Activated T-cell treated with anti-CD3 and anti-CD28 coated beads, Interleukin-2, amount 50 U/mL, for 72 hours (primary cell): ENCODE measurements around the gene PRMT6. TPM values are rescaled to one million over a fixed set of nuclear protein-coding genes. Genes with fewer than 3 reads are reported as not detected.
A peak's percentile ranks its signal among the peaks of the same experiment; 100 is the strongest.
"Not testable (repeated sequence)": the region's sequence is repeated elsewhere in the genome, so short reads cannot be mapped to it uniquely, and the experiment has no call there.

Source experiments
- ATAC-seq, 2 donors: fragments of 150-1000 bp; cut with Tn5 transposase; replicated peaks in 1 of 2; 2 replicates each; pipeline ENCODE4 v1.10.0; 2021; ENCODE audit warnings: moderate library complexity in 2 of 2, mild to moderate bottlenecking in 1 of 2
- DNase-seq, 2 donors: peaks; one replicate each; pipeline ENCODE4 v3.0.0; 2021 to 2022; ENCODE audit warnings: mixed read lengths in 1 of 2
- H3K27ac Mint-ChIP-seq: one replicate; pipeline ENCODE4 v1.8.0; 2022; ENCODE audit warnings: mild to moderate bottlenecking, moderate library complexity, mixed read lengths
- H3K27me3 Mint-ChIP-seq: one replicate; pipeline ENCODE4 v1.8.0; 2022; ENCODE audit warnings: low read depth, mixed read lengths
- H3K36me3 Mint-ChIP-seq, 2 donors: one replicate each; pipeline ENCODE4 v1.8.0; 2022; ENCODE audit warnings: mixed read lengths in 2 of 2, mild to moderate bottlenecking in 1 of 2; ENCODE audit not compliant: insufficient read depth in 2 of 2
- H3K4me1 Mint-ChIP-seq: one replicate; pipeline ENCODE4 v1.8.0; 2022; ENCODE audit warnings: low read depth, mixed read lengths
- H3K4me3 Mint-ChIP-seq, 2 donors: one replicate each; pipeline ENCODE4 v1.8.0; 2022; ENCODE audit warnings: mild to moderate bottlenecking in 2 of 2, mixed read lengths in 2 of 2, moderate library complexity in 2 of 2
- H3K9me3 Mint-ChIP-seq, 2 donors: one replicate each; pipeline ENCODE4 v1.8.0; 2022; ENCODE audit warnings: mixed read lengths in 2 of 2
- total RNA-seq, 2 donors: library from RNA; stranded (reverse); gene quantifications; one replicate each; pipeline ENCODE4 v1.2.3, GENCODE V29; 2022

Gene PRMT6
- 1 to 10 TPM; 7.1 to 7.8 TPM for total RNA-seq

GRCh38 chr1:107056426-107057196, at the start of gene PRMT6:
PRMT6 (plus strand) TSS chr1:107056674; CDS start chr1:107056716, 42 bp downstream.
- Mint-ChIP-seq H3K4me3 (peak within 1 kb of the TSS; percentile 98), H3K27ac (peak within 1 kb of the TSS; percentile 94), H3K4me1 (peaks cover 25% of the 10 kb centered on the region), H3K36me3 (peaks cover 2 to 5% of the 10 kb centered on the region in 2 donors), H3K27me3 (no peaks in the 10 kb centered on the region), H3K9me3 (peaks cover 0 to 1% of the 10 kb centered on the region in 2 donors)
- DNase-seq (peak; percentile 83 to 85), ATAC-seq (peak; percentile 92 to 93)

GRCh38 chr1:107009281-107009680, 47.2 kb upstream of the PRMT6 start:
- Mint-ChIP-seq H3K27ac (no peak overlapping the region), H3K27me3 (no peaks in the 10 kb centered on the region), H3K9me3 (no peaks in the 10 kb centered on the region), H3K4me1 (no peaks in the 10 kb centered on the region), H3K4me3 (no peak overlapping the region), H3K36me3 (no peaks in the 10 kb centered on the region)
- DNase-seq, result no peak
- no peak for ATAC-seq

GRCh38 chr1:107010582-107010981, 45.9 kb upstream of the PRMT6 start:
- Mint-ChIP-seq H3K36me3 (no peaks in the 10 kb centered on the region), H3K9me3 (no peaks in the 10 kb centered on the region), H3K27ac (no peak overlapping the region), H3K27me3 (no peaks in the 10 kb centered on the region), H3K4me1 (no peaks in the 10 kb centered on the region), H3K4me3 (no peak overlapping the region)
- no peak for ATAC-seq
- no peak for DNase-seq

- no peaks in the 10 kb centered on the region for H3K4me1 Mint-ChIP-seq
- H3K4me3 Mint-ChIP-seq, result no peak overlapping the region
- H3K27ac Mint-ChIP-seq, result no peak overlapping the region
- DNase-seq (no peak), ATAC-seq (no peak)
- H3K9me3 Mint-ChIP-seq, result no peaks in the 10 kb centered on the region
- no peaks in the 10 kb centered on the region for H3K27me3 Mint-ChIP-seq
- no peaks in the 10 kb centered on the region for H3K36me3 Mint-ChIP-seq
Measured at GRCh38 chr1:107016376-107016978, 40.0 kb upstream of the PRMT6 start.

DNA sequence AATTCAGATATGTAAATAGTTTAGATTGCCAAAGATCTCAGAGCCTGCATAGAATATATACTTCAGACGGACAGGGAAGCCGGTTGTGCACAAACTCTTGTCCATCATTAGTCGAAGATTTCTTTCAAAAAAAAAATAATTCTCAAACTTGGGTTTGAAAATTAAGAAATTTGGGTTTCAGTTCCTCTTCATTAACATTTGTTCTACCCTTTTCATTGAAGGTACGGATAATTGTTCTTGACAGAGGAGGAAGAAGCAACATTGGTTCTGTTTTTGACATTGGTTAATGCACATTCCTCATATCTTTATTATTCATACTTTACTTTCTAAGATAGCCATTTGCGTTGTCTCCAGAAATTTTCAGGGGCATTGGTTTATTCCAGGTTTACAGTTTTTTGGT, 38.0 kb upstream of the PRMT6 start:
- DNase-seq (no peak), ATAC-seq (no peak)
- Mint-ChIP-seq H3K27me3 (no peaks in the 10 kb centered on the region), H3K9me3 (no peaks in the 10 kb centered on the region), H3K36me3 (no peaks in the 10 kb centered on the region), H3K4me1 (no peaks in the 10 kb centered on the region), H3K4me3 (no peak overlapping the region), H3K27ac (no peak overlapping the region)

DNA sequence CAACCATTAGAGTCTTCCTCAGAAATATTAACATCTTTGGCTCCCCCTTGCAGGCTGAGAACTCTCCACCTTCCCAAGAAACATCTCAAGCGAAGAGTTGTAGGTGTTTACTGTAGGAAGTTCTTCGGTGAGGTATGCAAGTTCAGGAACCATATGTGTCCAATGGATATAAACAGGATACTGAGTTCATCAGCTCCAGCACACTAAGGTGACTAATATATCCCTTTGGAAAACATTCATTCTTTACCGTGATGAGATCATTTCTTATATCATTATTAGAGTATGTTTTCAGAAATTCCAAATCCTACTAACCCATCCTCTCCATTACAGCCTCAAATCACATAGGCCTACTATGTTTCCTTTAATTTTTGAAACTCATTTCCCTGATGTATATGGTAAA, 37.3 kb upstream of the PRMT6 start:
- H3K4me1 Mint-ChIP-seq, result no peaks in the 10 kb centered on the region
- no peak overlapping the region for H3K27ac Mint-ChIP-seq
- H3K4me3 Mint-ChIP-seq, result no peak overlapping the region
- ATAC-seq (no peak), DNase-seq (no peak)
- no peaks in the 10 kb centered on the region for H3K9me3 Mint-ChIP-seq
- H3K27me3 Mint-ChIP-seq, result no peaks in the 10 kb centered on the region
- no peaks in the 10 kb centered on the region for H3K36me3 Mint-ChIP-seq

- not testable (repeated sequence) for H3K9me3 Mint-ChIP-seq, H3K4me1 Mint-ChIP-seq, H3K27me3 Mint-ChIP-seq, ATAC-seq, H3K4me3 Mint-ChIP-seq, H3K27ac Mint-ChIP-seq, DNase-seq, H3K36me3 Mint-ChIP-seq
Measured at GRCh38 chr1:107038874-107039273, 17.6 kb upstream of the PRMT6 start.

- H3K27me3 Mint-ChIP-seq, result not testable (repeated sequence)
Measured at GRCh38 chr1:107044310-107045220, 11.9 kb upstream of the PRMT6 start.

DNA sequence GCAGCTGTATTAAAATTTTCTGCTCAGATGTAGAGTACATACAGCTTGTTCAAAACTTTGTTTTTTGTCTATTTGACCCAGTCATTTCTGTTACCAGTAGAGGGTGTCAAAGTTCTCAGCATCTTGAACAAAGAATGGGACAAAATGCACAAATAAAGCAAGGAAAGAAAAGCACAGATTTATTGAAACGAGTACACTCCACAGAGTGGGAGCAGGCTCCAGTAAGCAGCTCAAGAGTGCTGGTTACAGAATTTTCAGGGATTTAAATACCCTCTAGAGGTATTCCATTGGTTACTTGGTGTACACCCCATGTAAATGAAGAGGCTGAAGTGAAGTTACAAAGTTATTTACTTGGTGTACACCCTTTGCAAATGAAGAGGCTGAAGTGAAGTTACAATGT, 8.9 kb upstream of the PRMT6 start:
- no peak overlapping the region for H3K27ac Mint-ChIP-seq
- no peak overlapping the region for H3K4me3 Mint-ChIP-seq
- H3K27me3 Mint-ChIP-seq, result no peaks in the 10 kb centered on the region
- H3K9me3 Mint-ChIP-seq, result no peaks in the 10 kb centered on the region
- no peaks in the 10 kb centered on the region for H3K36me3 Mint-ChIP-seq
- H3K4me1 Mint-ChIP-seq, result no peaks in the 10 kb centered on the region
- DNase-seq (no peak), ATAC-seq (no peak)

More at GRCh38 chr1:107044310-107045220, 11.9 kb upstream of the PRMT6 start:
- not testable (repeated sequence) for ATAC-seq, H3K4me1 Mint-ChIP-seq, H3K36me3 Mint-ChIP-seq, H3K9me3 Mint-ChIP-seq, H3K27ac Mint-ChIP-seq, DNase-seq, H3K4me3 Mint-ChIP-seq

- H3K27ac Mint-ChIP-seq, result no peak overlapping the region
- no peaks in the 10 kb centered on the region for H3K9me3 Mint-ChIP-seq
- H3K27me3 Mint-ChIP-seq, result no peaks in the 10 kb centered on the region
- H3K4me1 Mint-ChIP-seq, result no peaks in the 10 kb centered on the region
- DNase-seq, result no peak
- no peak overlapping the region for H3K4me3 Mint-ChIP-seq
- ATAC-seq, result no peak
- no peaks in the 10 kb centered on the region for H3K36me3 Mint-ChIP-seq
Measured at GRCh38 chr1:107048241-107048640, 8.2 kb upstream of the PRMT6 start.

GRCh38 chr1:107051266-107051665, 5.2 kb upstream of the PRMT6 start:
- Mint-ChIP-seq H3K4me3 (no peak overlapping the region), H3K36me3 (no peaks in the 10 kb centered on the region), H3K27ac (no peak overlapping the region), H3K4me1 (peaks cover 6% of the 10 kb centered on the region), H3K9me3 (peaks cover 0 to 1% of the 10 kb centered on the region in 2 donors), H3K27me3 (no peaks in the 10 kb centered on the region)
- DNase-seq (no peak), ATAC-seq (no peak)

GRCh38 chr1:107055919-107056425, 502 bp upstream of the PRMT6 start:
- not testable (repeated sequence) for H3K27me3 Mint-ChIP-seq, DNase-seq, ATAC-seq, H3K36me3 Mint-ChIP-seq, H3K9me3 Mint-ChIP-seq
- Mint-ChIP-seq H3K4me3 (peak overlapping the region; percentile 98), H3K4me1 (peaks cover 25% of the 10 kb centered on the region), H3K27ac (peak overlapping the region; percentile 94)
